Femur (tissue), 1 donor: Measurements from ENCODE around the gene INPP5F.

Source experiments
- DNase-seq: peaks from one replicate; pipeline ENCODE4 v3.0.0-alpha.2; 2017

Gene INPP5F

DNA sequence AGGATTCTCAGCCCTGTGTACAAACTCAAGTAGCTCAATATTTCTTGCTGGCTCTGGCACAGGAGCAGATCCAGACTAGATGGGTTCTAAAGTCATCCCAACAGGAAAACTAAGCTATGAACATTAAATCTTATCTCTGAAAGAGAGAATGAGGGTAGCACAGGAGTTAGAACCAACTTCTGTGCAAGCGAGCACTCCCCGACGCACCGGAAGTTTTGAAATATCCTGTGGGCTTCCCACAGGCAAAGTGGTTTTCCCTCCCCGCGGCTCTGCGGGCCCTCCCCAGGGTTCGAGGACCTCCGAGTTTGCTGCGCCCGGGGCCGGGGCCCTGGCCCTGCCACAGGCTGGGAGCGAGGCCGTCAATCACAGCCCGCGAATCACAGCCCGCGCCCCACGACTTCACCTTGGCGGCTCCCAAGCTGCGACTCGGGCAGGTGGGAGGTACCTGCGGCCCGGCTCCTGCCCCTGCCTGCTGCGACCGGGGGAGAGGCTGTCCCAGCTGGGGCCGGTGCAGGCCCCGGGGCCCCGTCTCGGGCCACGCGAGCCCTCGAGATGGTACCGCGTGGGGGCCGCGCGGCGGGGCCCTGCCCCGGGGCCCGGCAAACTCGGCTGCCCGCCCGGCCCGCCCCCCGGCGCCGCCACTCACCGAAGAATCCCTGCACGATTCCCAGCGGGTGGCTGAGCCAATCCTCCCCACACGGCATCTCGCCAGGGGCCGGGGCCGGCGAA lies 146.2 kb downstream of the INPP5F start:
- peak; percentile 43 for DNase-seq

DNA sequence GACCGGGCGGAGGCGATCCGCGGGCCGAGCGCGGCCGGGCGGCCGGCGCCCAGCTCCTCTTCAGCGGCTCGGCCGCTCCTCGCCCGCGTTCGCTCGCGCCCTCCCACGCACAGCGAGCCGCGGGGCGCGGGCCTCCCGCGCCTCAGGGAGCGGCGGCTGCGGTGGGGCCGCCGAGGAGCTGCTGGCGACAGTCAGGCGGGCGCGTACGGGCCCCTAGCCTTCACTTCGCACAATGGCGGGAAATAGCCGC lies 146.7 kb downstream of the INPP5F start, which contains the start of gene MCMBP:
MCMBP (minus strand) TSS at position 234 of the 250 bp plus-strand sequence. CDS start 259 bp downstream, outside the sequence.
- DNase-seq, result no peak

DNA sequence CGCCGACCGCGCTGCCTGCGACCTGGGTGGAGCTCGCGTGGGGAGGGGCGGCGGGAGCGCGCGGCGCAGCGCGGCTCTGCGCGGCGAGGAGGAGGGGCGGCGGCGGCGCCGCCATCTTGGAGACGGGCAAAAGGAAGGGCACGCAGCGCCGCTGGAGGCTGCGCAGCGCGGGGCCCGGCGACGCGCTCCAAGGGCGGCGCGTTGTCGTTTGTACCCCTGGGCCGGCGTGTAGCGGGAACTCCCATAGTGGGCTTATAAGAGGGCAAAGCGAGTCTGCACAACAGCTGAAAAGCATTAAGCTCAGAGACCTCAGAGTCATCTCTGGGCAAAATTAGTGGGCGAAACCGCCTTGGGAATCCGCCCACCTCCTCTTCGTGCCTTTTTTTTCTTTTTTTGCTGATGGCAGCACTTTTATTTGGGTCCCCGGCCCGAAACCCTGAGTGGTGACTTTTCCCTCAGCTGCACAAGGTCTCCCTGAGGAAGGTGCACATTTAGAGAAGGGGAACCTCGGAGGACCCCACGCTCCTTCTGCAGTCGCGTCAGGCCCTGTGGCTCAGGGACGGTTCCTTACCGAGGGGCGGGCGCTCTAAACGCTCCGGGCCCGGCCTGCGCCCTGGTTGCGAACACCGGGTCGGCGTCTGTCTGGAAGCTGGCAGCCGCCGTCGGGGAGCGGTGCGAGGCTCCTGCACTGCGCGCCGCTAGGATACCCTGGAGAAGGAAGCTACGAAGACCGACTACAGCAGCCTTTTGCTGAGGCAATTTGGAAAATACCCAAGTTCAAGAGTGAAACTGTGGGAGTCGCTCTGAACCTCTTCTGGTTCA lies 147.2 kb downstream of the INPP5F start:
- peak; percentile 93 for DNase-seq

DNA sequence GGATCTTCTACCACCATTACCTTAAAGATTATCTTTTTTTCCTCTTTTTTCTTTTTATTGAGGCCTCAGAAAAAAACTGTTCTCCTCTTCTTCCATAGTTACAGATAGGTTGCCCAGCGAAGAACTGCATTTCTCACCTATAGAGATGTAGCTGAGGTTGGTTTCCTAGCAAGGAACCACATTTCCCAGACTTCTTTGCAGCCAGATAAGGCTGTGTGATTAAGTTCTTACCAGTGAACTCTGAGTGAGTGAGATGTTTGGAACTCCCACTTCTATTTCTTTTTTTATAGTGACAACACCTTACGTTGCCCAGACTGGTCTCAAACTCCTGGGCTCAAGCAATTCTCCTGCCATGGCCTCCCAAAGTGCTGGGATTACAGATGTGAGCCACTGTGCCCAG lies 152.7 kb downstream of the INPP5F start:
- no peak for DNase-seq
